GM19025 (cell line): ENCODE measurements around the gene RAB13.

Experiments used
- ATAC-seq: cut with Tn5 transposase; IDR thresholded peaks from one replicate; pipeline ENCODE4 v1.9.1; 2021; ENCODE audit warnings: mild to moderate bottlenecking, low read depth, moderate library complexity; ENCODE audit not compliant: unreplicated experiment

Gene RAB13

DNA sequence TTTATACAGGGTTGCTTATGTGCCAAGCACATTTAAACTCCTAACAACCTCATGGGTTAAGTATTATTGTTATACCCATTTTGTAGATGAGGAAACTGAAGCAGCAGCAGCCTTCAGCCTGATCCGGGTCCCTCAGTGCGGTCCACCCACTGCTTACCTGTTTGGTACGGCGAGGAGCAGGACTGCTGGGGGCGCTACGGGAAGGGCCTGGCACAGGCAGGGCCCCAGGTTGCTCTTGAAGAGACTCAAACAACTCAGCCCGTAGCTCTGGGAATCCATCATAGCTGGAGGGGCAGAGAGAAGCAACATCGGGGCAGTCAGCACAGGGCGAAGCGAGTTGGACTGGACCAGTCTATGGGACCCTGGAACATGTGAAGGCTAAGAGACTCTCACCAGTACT lies 48.8 kb downstream of the RAB13 start:
- ATAC-seq, result no peak

DNA sequence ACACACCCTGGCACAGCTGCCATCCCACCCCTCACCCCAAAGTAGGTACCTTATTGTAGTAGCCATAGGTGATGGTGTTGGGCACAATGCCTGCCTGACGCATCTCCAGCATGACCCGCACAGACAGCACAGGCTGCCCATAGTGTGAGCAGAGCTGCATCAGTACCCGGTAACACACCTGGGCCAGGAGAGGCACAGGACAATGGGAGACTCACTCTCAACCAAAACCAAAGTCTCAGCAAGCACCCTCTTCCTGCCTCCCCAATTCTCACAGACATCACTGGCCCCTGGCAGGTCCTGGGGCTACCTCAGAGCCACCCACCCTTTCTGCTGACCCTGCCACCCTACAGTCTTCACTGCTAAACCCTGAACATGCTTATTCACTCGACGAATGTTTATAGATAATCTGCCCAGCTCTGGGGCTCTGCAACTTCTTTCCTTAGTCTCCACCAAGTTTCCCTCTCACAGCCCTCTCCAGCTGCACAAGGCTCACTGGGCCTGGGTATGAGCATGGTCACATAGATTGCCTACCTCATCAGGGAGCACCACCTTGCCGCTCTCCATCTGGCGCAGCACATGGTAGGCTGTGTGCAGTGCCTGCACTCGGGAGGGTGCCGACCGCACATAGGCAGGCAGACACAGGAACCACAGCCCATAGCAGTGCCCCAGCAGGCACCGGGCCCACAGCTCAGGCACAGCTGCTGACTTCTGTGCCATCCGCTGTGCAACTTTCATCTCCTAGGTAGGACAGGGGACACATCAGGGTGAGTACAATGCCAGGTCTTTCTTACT lies 49.9 kb downstream of the RAB13 start:
- ATAC-seq, result no peak

DNA sequence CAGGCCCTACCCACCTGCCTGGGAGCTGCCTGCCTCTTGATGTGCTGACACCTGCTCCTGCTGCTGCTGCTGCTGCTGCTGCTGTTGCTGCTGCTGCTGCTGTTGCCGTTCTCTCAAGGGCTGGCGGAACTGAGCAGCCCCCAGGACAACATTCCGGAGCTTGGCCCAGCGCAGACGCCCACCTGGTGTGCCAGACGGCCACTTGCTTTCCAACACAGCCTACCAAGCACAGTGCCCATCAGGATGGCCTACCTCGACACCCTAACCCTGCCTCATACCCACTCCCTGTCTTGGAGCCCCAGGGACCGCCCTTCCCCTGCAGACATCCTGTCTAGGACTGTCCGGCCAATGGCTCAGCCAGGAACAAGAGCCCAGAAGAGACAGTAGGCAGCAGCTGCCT lies 51.4 kb downstream of the RAB13 start:
- ATAC-seq, result no peak

DNA sequence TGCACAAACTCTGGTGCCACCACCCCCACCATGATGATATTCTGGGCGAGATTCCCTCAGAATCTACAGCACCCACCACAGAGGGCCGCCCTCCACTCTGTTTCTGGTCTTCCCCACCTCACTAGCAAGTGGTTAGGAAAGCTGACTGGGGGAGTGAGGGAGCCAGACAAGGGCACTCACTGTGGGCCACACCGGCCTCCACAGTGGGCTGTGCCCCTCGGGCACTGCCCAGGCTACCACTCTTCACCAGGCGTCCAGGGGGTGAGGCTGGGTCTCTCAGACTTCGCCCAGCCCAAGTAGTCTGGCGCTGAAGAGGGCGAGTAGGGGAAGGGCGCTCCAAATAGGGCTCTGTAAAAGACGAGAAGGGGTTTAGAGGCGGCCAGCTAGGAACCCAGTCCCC lies 52.2 kb downstream of the RAB13 start:
- ATAC-seq, result no peak

DNA sequence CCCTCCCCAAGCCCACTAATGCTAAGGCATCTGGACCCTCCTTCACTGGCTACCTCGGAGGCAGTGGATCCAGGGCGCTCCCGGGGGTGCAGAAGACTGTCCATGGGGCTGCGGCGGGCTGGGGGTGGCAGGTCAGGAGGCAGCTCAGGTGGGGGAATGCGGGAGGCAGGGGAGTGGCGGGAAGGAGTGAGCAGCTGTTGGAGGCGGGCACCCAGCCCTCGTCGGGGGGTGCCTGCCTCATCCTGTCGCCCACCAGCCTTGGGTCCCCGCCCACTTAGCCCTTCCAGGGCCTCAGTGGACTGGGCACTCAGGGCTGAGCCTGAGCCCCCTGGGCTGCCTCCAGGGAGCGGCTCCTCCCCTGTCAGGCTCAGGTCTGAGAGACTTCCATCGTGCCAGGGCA lies 52.7 kb downstream of the RAB13 start:
- no peak for ATAC-seq

DNA sequence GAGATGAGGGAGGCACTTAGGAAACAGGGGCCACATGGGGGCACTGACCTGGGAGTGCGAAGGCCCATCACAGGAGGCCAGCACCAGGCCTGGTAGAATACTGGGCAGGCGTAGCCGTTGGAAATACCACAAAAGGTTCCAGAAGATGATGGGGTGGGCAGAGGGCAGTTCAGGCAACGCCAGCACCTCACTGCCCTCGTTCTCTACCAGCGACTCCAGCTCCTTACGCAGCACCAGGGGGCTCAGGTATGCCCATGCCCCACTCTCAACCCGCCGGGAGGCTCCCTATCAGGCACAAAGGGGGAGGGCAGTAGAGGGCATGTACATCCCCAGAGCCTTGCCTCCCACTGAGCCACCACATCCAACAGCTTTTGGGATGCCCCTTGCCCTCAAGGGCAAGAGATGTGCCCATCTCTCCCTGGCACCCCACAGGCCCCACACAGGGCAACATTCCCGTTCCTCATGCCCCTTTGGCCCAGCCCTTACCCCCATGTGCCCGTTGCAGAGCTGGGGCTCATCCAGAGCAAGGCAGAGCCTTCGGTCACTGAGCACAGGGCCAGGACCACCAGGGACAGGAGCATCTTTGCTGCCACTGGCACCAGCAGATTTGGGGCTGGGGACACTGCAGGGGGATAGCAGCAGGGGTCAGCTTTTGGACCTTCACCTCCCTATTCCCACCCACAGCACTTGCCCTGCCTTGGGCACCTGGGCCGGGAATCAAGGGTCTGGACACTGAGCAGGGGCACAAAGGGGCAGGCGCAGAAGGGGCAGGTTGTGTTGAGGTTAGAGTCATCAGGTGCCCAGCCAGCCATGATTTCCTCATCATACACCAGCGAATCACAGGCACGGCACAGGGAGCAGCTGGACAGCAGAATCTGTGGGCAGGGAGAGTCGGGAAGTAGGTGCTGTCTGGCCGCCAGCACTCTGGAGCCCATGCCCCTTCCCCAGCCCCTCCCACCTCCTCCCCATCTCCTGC lies 53.7 kb downstream of the RAB13 start:
- ATAC-seq, result no peak
